Caco-2 (cell line): ENCODE measurements around the gene EML4. TPM values are rescaled to one million over a fixed set of nuclear protein-coding genes. Genes with fewer than 3 reads are reported as not detected.

ENCODE experiments used
- BruUV-seq: library from RNA; stranded (reverse); fragments of 400-500 nt; replicated peaks from 2 replicates; lab custom pipeline; 2021; lab: Mats Ljungman, UMichigan
- CTCF ChIA-PET: fragments of 300-600 bp; sonication (Branson Sonifier 250); formaldehyde crosslinking; loops from one replicate; lab custom pipeline; 2022; ENCODE audit warnings: antibody characterized with exemption; lab: Charles Lee
- POLR2A ChIA-PET: fragments of 300-600 bp; sonication (Branson Sonifier 250); formaldehyde crosslinking; loops from one replicate; lab custom pipeline; 2022; ENCODE audit warnings: antibody characterized with exemption; lab: Charles Lee
- DNase-seq, 2 experiments: peaks; one replicate each; pipeline versions ENCODE4 v3.0.0 to v3.0.0-alpha.2; 2020 to 2022
- H3K27me3 ChIP-seq: replicated peaks from 2 replicates; pipeline ENCODE4 v1.6.0; 2011; ENCODE audit warnings: low read length; ENCODE audit not compliant: control insufficient read depth, insufficient read depth
- H3K36me3 ChIP-seq: 2 replicates; pipeline ENCODE4 v1.5.1; 2011; ENCODE audit warnings: low read length; ENCODE audit not compliant: control insufficient read depth, insufficient read depth
- H3K4me1 ChIP-seq: fragments of 250-450 bp; sonication (Bioruptor Pico); 2 replicates; pipeline ENCODE4 v1.5.1; 2020; ENCODE audit warnings: mild to moderate bottlenecking
- H3K4me3 ChIP-seq: 2 replicates; pipeline ENCODE4 v1.5.1; 2011; ENCODE audit warnings: low read depth, mild to moderate bottlenecking, control low read depth, low read length
- H3K9me3 ChIP-seq: fragments of 250-450 bp; sonication (Bioruptor Pico); 2 replicates; pipeline ENCODE4 v1.5.1; 2020; ENCODE audit warnings: mild to moderate bottlenecking, moderate library complexity
- H3K27ac Mint-ChIP-seq: one replicate; pipeline ENCODE4 v1.8.0; 2022; ENCODE audit warnings: mixed read lengths; ENCODE audit not compliant: unreplicated experiment
- H3K27me3 Mint-ChIP-seq: one replicate; pipeline ENCODE4 v1.8.0; 2022; ENCODE audit warnings: mixed read lengths; ENCODE audit not compliant: insufficient read depth, unreplicated experiment
- H3K36me3 Mint-ChIP-seq: one replicate; pipeline ENCODE4 v1.8.0; 2022; ENCODE audit warnings: mild to moderate bottlenecking, mixed read lengths; ENCODE audit not compliant: insufficient read depth, unreplicated experiment
- H3K4me1 Mint-ChIP-seq: one replicate; pipeline ENCODE4 v1.8.0; 2022; ENCODE audit warnings: low read depth, mixed read lengths; ENCODE audit not compliant: unreplicated experiment
- H3K4me3 Mint-ChIP-seq: one replicate; pipeline ENCODE4 v1.8.0; 2022; ENCODE audit warnings: mild to moderate bottlenecking, moderate library complexity, mixed read lengths; ENCODE audit not compliant: unreplicated experiment
- H3K9me3 Mint-ChIP-seq: one replicate; pipeline ENCODE4 v1.8.0; 2022; ENCODE audit warnings: mixed read lengths; ENCODE audit not compliant: unreplicated experiment
- intact Hi-C: fragments of 100-400 bp; cut with micrococcal nuclease; formaldehyde crosslinking; loops from one replicate; pipeline ENCODE4 v1.10.0; 2022; ENCODE audit not compliant: unreplicated experiment
- total RNA-seq: library from RNA; stranded (reverse); gene quantifications from 2 replicates; pipeline ENCODE4 v1.2.3, GENCODE V29; 2022
- TF ChIP-seq, protein P1 (sequence below), 2 experiments: fragments of 200-600 bp in 1 of 2; IDR thresholded peaks; 1 replicate in 1 of 2; 2 replicates in 1 of 2; pipeline versions ENCODE4 v1.5.1 to v1.8.0; 2011 to 2022; ENCODE audit warnings: antibody characterized with exemption in 1 of 2, control low read depth in 1 of 2, inconsistent platforms in 1 of 2, low read depth in 1 of 2, low read length in 1 of 2, mild to moderate bottlenecking in 1 of 2, moderate library complexity in 1 of 2; ENCODE audit not compliant: insufficient read depth in 1 of 2, severe bottlenecking in 1 of 2, unreplicated experiment in 1 of 2

The EML4 gene
- total RNA-seq, 1 experiment from 2014 or later = 125 TPM

DNA sequence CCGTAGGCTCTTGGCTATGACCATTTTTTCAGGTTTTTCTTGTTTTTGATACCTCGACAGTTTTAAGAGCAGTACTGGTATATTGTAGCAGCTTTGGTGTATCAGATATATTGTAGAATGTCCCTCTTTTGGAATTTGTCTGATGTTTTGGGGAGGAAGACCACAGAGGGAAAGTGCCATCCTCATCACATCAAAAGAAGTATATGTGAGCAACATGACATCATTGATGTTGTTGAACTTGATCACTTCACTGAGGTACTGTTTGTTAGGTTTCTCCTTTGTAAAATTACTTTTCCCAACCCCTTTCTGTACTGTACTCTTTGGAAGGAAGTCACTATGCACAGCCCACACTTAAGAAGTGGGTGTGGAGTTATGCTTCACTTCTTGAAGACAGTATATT is 41.0 kb downstream of the EML4 start:
- Histone ChIP-seq H3K27me3 (no peaks in the 10 kb centered on the region), H3K4me3 (no peak overlapping the region), H3K36me3 (no peaks in the 10 kb centered on the region; the same call in 1 of the 2 replicates), H3K9me3 (no peaks in the 10 kb centered on the region), H3K4me1 (0 out of 2 replicates have a peak, but pooled peaks cover 3% of the 10 kb centered on the region)
- no peaks in the 10 kb centered on the region for H3K27me3 Mint-ChIP-seq
- no peak for DNase-seq
- no peak overlapping the region for H3K4me3 Mint-ChIP-seq
- ChIA-PET POLR2A (no interaction called here), CTCF (no interaction called here)
- intact Hi-C loops = no loop called here
- peaks cover 6% of the 10 kb centered on the region for H3K4me1 Mint-ChIP-seq
- H3K27ac Mint-ChIP-seq = no peak overlapping the region
- TF ChIP-seq, protein P1, sequence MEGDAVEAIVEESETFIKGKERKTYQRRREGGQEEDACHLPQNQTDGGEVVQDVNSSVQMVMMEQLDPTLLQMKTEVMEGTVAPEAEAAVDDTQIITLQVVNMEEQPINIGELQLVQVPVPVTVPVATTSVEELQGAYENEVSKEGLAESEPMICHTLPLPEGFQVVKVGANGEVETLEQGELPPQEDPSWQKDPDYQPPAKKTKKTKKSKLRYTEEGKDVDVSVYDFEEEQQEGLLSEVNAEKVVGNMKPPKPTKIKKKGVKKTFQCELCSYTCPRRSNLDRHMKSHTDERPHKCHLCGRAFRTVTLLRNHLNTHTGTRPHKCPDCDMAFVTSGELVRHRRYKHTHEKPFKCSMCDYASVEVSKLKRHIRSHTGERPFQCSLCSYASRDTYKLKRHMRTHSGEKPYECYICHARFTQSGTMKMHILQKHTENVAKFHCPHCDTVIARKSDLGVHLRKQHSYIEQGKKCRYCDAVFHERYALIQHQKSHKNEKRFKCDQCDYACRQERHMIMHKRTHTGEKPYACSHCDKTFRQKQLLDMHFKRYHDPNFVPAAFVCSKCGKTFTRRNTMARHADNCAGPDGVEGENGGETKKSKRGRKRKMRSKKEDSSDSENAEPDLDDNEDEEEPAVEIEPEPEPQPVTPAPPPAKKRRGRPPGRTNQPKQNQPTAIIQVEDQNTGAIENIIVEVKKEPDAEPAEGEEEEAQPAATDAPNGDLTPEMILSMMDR (IDR thresholded peaks at IDR 0.05; ENCODE audit: insufficient read depth in 1 of 2, low read depth in 1 of 2, low read length in 1 of 2, severe bottlenecking in 1 of 2, unreplicated experiment in 1 of 2) = no peak
- no peaks in the 10 kb centered on the region for H3K9me3 Mint-ChIP-seq
- peaks cover 10% of the 10 kb centered on the region for H3K36me3 Mint-ChIP-seq
- BruUV-seq = no TSS peak

DNA sequence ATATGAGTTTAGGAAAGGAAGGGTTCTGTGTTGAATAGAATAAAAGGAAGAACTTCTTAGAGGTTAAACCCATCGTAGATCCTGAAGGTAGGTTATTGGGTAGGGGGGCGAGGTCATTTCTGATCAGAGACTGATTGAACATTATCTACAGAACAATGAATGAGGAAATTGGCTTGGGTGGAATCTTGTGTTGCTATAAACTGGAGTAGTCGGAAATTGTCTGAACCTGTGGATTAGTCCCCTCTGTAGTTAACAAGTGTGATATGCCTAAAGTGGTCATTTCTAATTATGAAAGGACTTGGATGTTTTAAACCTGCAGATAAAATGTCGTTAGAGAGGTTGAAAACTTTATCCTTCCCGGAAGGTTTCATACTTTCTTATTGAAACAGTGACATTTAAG is 42.1 kb downstream of the EML4 start:
- Mint-ChIP-seq H3K27ac (peak overlapping the region; percentile 4), H3K36me3 (peaks cover 10% of the 10 kb centered on the region)
- CTCF ChIA-PET = no interaction called here

DNA sequence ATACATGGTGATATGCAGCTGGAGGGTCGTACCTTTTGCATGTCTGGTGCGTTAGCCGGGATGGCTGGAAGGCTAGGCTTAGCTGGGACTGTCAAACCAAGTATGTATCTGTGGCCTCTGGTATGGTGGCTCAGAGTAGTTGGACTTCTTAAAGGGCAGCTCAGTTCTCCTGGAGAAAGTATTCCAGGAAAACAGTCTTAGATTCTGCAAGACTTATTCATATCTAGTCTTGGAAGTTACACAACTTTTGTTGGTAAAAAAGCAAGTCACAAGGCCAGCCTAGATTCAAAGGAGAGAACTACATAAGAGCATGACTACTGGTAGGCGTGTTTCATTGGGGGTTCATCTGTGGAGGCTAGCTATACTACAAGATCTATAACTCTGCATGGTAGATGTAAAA is 45.5 kb downstream of the EML4 start:
- peaks cover 10% of the 10 kb centered on the region for H3K36me3 Mint-ChIP-seq
- no peak overlapping the region for H3K4me3 Mint-ChIP-seq
- H3K4me3 ChIP-seq = no peak overlapping the region
- no TSS peak for BruUV-seq
- H3K36me3 ChIP-seq = no peaks in the 10 kb centered on the region; the same call in 1 of the 2 replicates
- H3K9me3 ChIP-seq = no peaks in the 10 kb centered on the region
- no peak overlapping the region for H3K27ac Mint-ChIP-seq
- CTCF ChIA-PET = interaction anchor here (0.6 kb wide), 1 partner anchor 69 kb away, joined by 3 read pairs; no protein-coding TSS in a partner anchor
- intact Hi-C loops = loop anchor here (2.0 kb wide), 1 partner anchor 18 kb away; no protein-coding TSS in a partner anchor
- no peaks in the 10 kb centered on the region for H3K27me3 Mint-ChIP-seq
- POLR2A ChIA-PET = no interaction called here
- TF ChIP-seq, protein P1 (IDR thresholded peaks at IDR 0.05; ENCODE audit: insufficient read depth in 1 of 2, low read depth in 1 of 2, low read length in 1 of 2, severe bottlenecking in 1 of 2, unreplicated experiment in 1 of 2) = no peak
- peaks cover 6% of the 10 kb centered on the region for H3K4me1 Mint-ChIP-seq
- H3K27me3 ChIP-seq = no peaks in the 10 kb centered on the region
- H3K9me3 Mint-ChIP-seq = no peaks in the 10 kb centered on the region
- DNase-seq = no peak
- peaks cover 16% of the 10 kb centered on the region; the same call in 1 of the 2 replicates for H3K4me1 ChIP-seq

More for the DNA sequence above, 42.1 kb downstream of the EML4 start:
- Mint-ChIP-seq H3K27me3 (no peaks in the 10 kb centered on the region), H3K9me3 (no peaks in the 10 kb centered on the region), H3K4me3 (no peak overlapping the region), H3K4me1 (peaks cover 6% of the 10 kb centered on the region)
- intact Hi-C loops = no loop called here
- Histone ChIP-seq H3K27me3 (no peaks in the 10 kb centered on the region), H3K4me3 (no peak overlapping the region), H3K4me1 (0 out of 2 replicates have a peak, but pooled peaks cover 3% of the 10 kb centered on the region), H3K36me3 (no peaks in the 10 kb centered on the region; the same call in 1 of the 2 replicates), H3K9me3 (no peaks in the 10 kb centered on the region)
- TF ChIP-seq, protein P1 (IDR thresholded peaks at IDR 0.05; ENCODE audit: insufficient read depth in 1 of 2, low read depth in 1 of 2, low read length in 1 of 2, severe bottlenecking in 1 of 2, unreplicated experiment in 1 of 2) = no peak
- no peak for DNase-seq
- no TSS peak for BruUV-seq
- POLR2A ChIA-PET = no interaction called here
